Mesothelial cell of epicardium (in vitro differentiated cells): Measurements from ENCODE around the gene GTF3C5. TPM values are rescaled to one million over a fixed set of nuclear protein-coding genes. Genes with fewer than 3 reads are reported as not detected.

Source experiments
- DNase-seq, 2 experiments: peaks; one replicate each; pipeline ENCODE4 v3.0.0; 2021; ENCODE audit warnings: low spot score in 2 of 2; ENCODE audit not compliant: unreplicated experiment in 2 of 2
- H3K27ac Mint-ChIP-seq: 2 replicates; pipeline ENCODE4 v1.8.0; 2021; ENCODE audit warnings: mixed read lengths
- H3K27me3 Mint-ChIP-seq: 2 replicates; pipeline ENCODE4 v1.8.0; 2021; ENCODE audit warnings: low read depth, mixed read lengths
- H3K36me3 Mint-ChIP-seq: 2 replicates; pipeline ENCODE4 v1.8.0; 2021; ENCODE audit warnings: mixed read lengths
- H3K4me1 Mint-ChIP-seq: 2 replicates; pipeline ENCODE4 v1.8.0; 2021; ENCODE audit warnings: mixed read lengths
- H3K4me3 Mint-ChIP-seq: 2 replicates; pipeline ENCODE4 v1.8.0; 2021; ENCODE audit warnings: mild to moderate bottlenecking, moderate library complexity, mixed read lengths
- H3K9me3 Mint-ChIP-seq: 2 replicates; pipeline ENCODE4 v1.8.0; 2021; ENCODE audit warnings: mixed read lengths
- CTCF ChIP-seq: fragments of 200-600 bp; sonication (generic); IDR thresholded peaks from one replicate; pipeline ENCODE4 v1.5.0; 2021; ENCODE audit warnings: antibody characterized with exemption; ENCODE audit not compliant: unreplicated experiment
- total RNA-seq: library from RNA; stranded (reverse); gene quantifications from 3 replicates; pipeline ENCODE4 v1.2.1, GENCODE V29; 2021

The GTF3C5 gene
- total RNA-seq, 1 donor from 2014 or later: 80.0 TPM

GRCh38 chr9:133028221-133028620 is 2.6 kb upstream of the GTF3C5 start:
- Mint-ChIP-seq H3K27me3 (peaks cover 15% of the 10 kb centered on the region), H3K4me1 (peaks cover 25% of the 10 kb centered on the region), H3K4me3 (peak overlapping the region; percentile 98), H3K36me3 (peaks cover 8% of the 10 kb centered on the region), H3K9me3 (no peaks in the 10 kb centered on the region), H3K27ac (no peak overlapping the region)
- no peak for TF ChIP-seq CTCF
- DNase-seq: no peak

DNA sequence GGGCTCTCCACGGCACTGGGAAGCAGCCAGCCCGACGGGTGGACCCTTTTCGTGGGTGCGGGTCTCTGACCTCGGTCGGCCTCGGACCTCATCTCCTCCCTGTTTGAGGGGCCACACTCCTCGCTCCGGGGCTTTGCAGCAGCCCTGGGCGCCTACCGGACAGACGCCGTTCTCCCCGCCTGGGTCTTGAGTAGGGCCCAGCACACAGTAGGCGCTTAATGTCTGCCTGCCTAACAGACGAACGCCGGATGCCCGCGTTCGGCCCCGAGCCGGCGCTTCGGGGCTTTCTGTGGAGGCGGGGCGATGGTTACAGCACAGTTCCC is 842 bp upstream of the GTF3C5 start:
- Mint-ChIP-seq H3K4me1 (peaks cover 25% of the 10 kb centered on the region), H3K27ac (peak overlapping the region; percentile 99), H3K36me3 (peaks cover 14% of the 10 kb centered on the region), H3K9me3 (no peaks in the 10 kb centered on the region), H3K4me3 (peak overlapping the region; percentile 98), H3K27me3 (peaks cover 13% of the 10 kb centered on the region)
- no peak for DNase-seq
- TF ChIP-seq CTCF: no peak

- TF ChIP-seq CTCF: no peak
- H3K9me3 Mint-ChIP-seq: no peaks in the 10 kb centered on the region
- no peak for DNase-seq
- peak overlapping the region; percentile 98 for H3K4me3 Mint-ChIP-seq
- H3K36me3 Mint-ChIP-seq: peaks cover 17% of the 10 kb centered on the region
- H3K27me3 Mint-ChIP-seq: peaks cover 7% of the 10 kb centered on the region
- peak overlapping the region; percentile 99 for H3K27ac Mint-ChIP-seq
- peaks cover 25% of the 10 kb centered on the region for H3K4me1 Mint-ChIP-seq
Measured at GRCh38 chr9:133031130-133031422, 279 bp downstream of the GTF3C5 start.

- H3K27ac Mint-ChIP-seq: peak overlapping the region; percentile 99
- H3K4me3 Mint-ChIP-seq: peak overlapping the region; percentile 98
- H3K36me3 Mint-ChIP-seq: peaks cover 21% of the 10 kb centered on the region
- no peak for TF ChIP-seq CTCF
- H3K9me3 Mint-ChIP-seq: no peaks in the 10 kb centered on the region
- DNase-seq: no peak
- peaks cover 25% of the 10 kb centered on the region for H3K4me1 Mint-ChIP-seq
- H3K27me3 Mint-ChIP-seq: peaks cover 3% of the 10 kb centered on the region
Measured at GRCh38 chr9:133031496-133031911, 707 bp downstream of the GTF3C5 start.

DNA sequence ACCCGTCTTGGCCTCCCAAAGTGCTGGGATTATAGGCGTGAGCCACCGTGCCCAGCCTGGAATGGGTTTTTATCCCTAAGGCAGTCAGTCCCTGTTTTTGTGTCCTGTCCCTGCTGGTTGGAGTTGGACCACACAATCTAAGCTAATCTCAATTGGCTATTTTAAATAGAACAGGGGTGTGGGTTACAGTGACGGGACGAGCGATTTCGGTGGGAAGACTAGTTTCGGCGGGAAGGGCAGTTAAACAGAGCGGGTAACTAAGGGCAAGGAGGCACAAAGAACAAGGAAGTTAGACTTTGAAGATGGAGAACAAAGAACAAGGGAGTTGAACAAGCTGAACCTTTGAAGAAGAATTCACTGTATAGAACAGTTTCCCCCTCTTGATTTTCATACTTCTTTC is 1.4 kb downstream of the GTF3C5 start:
- Mint-ChIP-seq H3K27ac (no peak overlapping the region), H3K36me3 (peaks cover 26% of the 10 kb centered on the region), H3K9me3 (no peaks in the 10 kb centered on the region), H3K4me1 (peaks cover 25% of the 10 kb centered on the region), H3K27me3 (peaks cover under 1% of the 10 kb centered on the region), H3K4me3 (peak overlapping the region; percentile 98)
- no peak for DNase-seq
- no peak for TF ChIP-seq CTCF

DNA sequence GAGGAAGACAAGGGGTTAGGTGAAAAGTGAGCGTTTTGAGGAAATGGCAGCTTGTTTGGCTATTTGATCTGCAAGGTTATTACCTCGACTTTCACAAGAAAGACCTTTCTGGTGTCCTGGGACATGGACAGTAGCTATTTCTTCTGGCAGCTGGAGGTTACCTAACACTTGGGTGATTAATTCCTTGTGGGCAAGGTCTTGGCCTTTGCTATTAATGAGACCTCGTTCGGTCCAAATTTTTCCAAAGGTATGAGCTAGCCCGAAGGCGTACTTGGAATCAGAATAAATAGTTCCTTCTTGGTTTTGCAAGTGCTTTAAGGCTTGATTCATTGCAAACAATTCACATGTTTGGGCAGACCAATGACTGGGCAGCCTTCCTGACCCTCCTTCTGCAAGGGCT is 4.9 kb downstream of the GTF3C5 start:
- no peaks in the 10 kb centered on the region for H3K27me3 Mint-ChIP-seq
- no peak for TF ChIP-seq CTCF
- peaks cover 26% of the 10 kb centered on the region for H3K36me3 Mint-ChIP-seq
- no peak overlapping the region for H3K4me3 Mint-ChIP-seq
- H3K27ac Mint-ChIP-seq: no peak overlapping the region
- H3K9me3 Mint-ChIP-seq: no peaks in the 10 kb centered on the region
- DNase-seq: no peak
- H3K4me1 Mint-ChIP-seq: peaks cover 21% of the 10 kb centered on the region
